Brain microvascular endothelial cell (primary cell): ENCODE results near the gene THOC2.

ENCODE experiments used
- DNase-seq: peaks from one replicate; pipeline ENCODE4 v3.0.0-alpha.2; 2020
- H3K27ac ChIP-seq: fragments of 250-450 bp; sonication (Bioruptor Pico); 2 replicates; pipeline ENCODE4 v1.5.1; 2020; ENCODE audit warnings: mild to moderate bottlenecking, moderate library complexity
- H3K27me3 ChIP-seq: fragments of 250-450 bp; sonication (Bioruptor Pico); replicated peaks from 2 replicates; pipeline ENCODE4 v1.5.1; 2020; ENCODE audit warnings: mild to moderate bottlenecking
- H3K36me3 ChIP-seq: fragments of 250-450 bp; sonication (Bioruptor Pico); replicated peaks from 2 replicates; pipeline ENCODE4 v1.5.1; 2020; ENCODE audit warnings: mild to moderate bottlenecking
- H3K4me3 ChIP-seq: 2 replicates; pipeline ENCODE4 v1.5.1; 2011; ENCODE audit warnings: low read depth, mild to moderate bottlenecking, control low read depth, low read length, moderate library complexity
- CTCF ChIP-seq: IDR thresholded peaks from 2 replicates; pipeline ENCODE4 v1.5.1; 2011; ENCODE audit warnings: low read depth, mild to moderate bottlenecking, moderate library complexity, low read length, control low read depth, inconsistent platforms; ENCODE audit errors: missing control alignments
- in situ Hi-C: cut with HindIII; loops from 2 replicates; pipeline ENCODE4 v1.10.0; 2017; ENCODE audit warnings: low sequenced_read_pairs, low pct_ligation_motif_present

The THOC2 gene

GRCh38 chrX:123607806-123608205 is 125.0 kb downstream of the THOC2 start:
- DNase-seq: no peak
- in situ Hi-C loops: no loop called here
- no peak for TF ChIP-seq CTCF

GRCh38 chrX:123607270-123607669 is 125.6 kb downstream of the THOC2 start:
- Histone ChIP-seq H3K4me3 (no peak overlapping the region), H3K27me3 (no peaks in the 10 kb centered on the region), H3K36me3 (no peaks in the 10 kb centered on the region), H3K27ac (no peak overlapping the region)
- in situ Hi-C loops: no loop called here
- no peak for DNase-seq
- no peak for TF ChIP-seq CTCF

More at GRCh38 chrX:123607806-123608205, 125.0 kb downstream of the THOC2 start:
- Histone ChIP-seq H3K27me3 (no peaks in the 10 kb centered on the region), H3K36me3 (no peaks in the 10 kb centered on the region), H3K4me3 (no peak overlapping the region), H3K27ac (no peak overlapping the region)

GRCh38 chrX:123603491-123603890 is 129.4 kb downstream of the THOC2 start:
- H3K4me3 ChIP-seq: no peak overlapping the region
- in situ Hi-C loops: no loop called here
- no peaks in the 10 kb centered on the region for H3K36me3 ChIP-seq
- no peak for TF ChIP-seq CTCF
- no peak for DNase-seq
- H3K27me3 ChIP-seq: no peaks in the 10 kb centered on the region
- H3K27ac ChIP-seq: no peak overlapping the region

- in situ Hi-C loops: no loop called here
These were observed 131.4 kb downstream of the THOC2 start for GRCh38 chrX:123601437-123601836.

GRCh38 chrX:123600181-123600580 is 132.7 kb downstream of the THOC2 start:
- H3K27ac ChIP-seq: no peak overlapping the region
- in situ Hi-C loops: no loop called here
- no peak for TF ChIP-seq CTCF

More at GRCh38 chrX:123601437-123601836, 131.4 kb downstream of the THOC2 start:
- no peaks in the 10 kb centered on the region for H3K27me3 ChIP-seq
- no peaks in the 10 kb centered on the region for H3K36me3 ChIP-seq
- no peak for TF ChIP-seq CTCF
- DNase-seq: no peak
- H3K4me3 ChIP-seq: no peak overlapping the region
- no peak overlapping the region for H3K27ac ChIP-seq

GRCh38 chrX:123590842-123591486 is 141.9 kb downstream of the THOC2 start:
- Histone ChIP-seq H3K4me3 (no peak overlapping the region), H3K27me3 (no peaks in the 10 kb centered on the region), H3K27ac (no peak overlapping the region), H3K36me3 (no peaks in the 10 kb centered on the region)
- no peak for DNase-seq
- TF ChIP-seq CTCF: no peak
- in situ Hi-C loops: no loop called here

More at GRCh38 chrX:123600181-123600580, 132.7 kb downstream of the THOC2 start:
- H3K27me3 ChIP-seq: no peaks in the 10 kb centered on the region
- DNase-seq: no peak
- H3K4me3 ChIP-seq: no peak overlapping the region
- no peaks in the 10 kb centered on the region for H3K36me3 ChIP-seq
